Measurements from ENCODE around the gene PTPN14. TPM values are rescaled to one million over a fixed set of nuclear protein-coding genes. Genes with fewer than 3 reads are reported as not detected.

Gene PTPN14
- total RNA-seq, 1 experiment from 2014 or later = 37.5 TPM

DNA sequence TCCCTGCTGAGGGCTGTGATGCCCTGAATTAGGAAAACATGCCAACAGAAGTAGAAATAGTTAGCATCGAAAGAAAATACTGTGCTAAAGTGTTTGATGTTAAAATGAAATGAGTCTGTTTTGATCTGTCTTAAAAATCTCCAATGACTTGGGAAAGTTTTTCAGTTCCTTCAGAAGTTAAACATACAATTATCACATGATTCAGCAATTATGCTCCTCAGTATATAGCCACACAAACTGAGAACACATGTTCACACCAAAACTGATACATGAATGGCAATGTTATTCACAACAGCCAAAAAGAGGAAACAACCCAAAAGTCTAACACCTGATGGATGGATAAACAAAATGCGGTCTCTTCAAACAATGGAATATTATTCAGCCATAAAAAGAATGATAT is 130.6 kb downstream of the PTPN14 start:
- intact Hi-C loops (cut with micrococcal nuclease) = no loop called here
- BruUV-seq (replicated peaks) = no TSS peak
- DNase-seq (ENCODE audit: low read depth, low spot score) = no peak
- ATAC-seq = no peak
- Histone ChIP-seq H3K27ac (ENCODE audit: low read depth, low read length) (no peak overlapping the region), H3K36me3 (ENCODE audit: control insufficient read depth in 1 of 2, insufficient read depth in 2 of 2, low read length in 2 of 2) (no peaks in the 10 kb centered on the region), H3K79me2 (ENCODE audit: insufficient read depth, low read length) (peaks cover 6% of the 10 kb centered on the region; the same call in 1 of the 2 replicates), H3K4me2 (ENCODE audit: low read length) (no peak overlapping the region), H4K20me1 (ENCODE audit: insufficient read depth) (no peaks in the 10 kb centered on the region), H3K9ac (ENCODE audit: low read length) (no peak overlapping the region), H2AFZ (ENCODE audit: low read depth, low read length, poor library complexity, severe bottlenecking) (no peak overlapping the region), H3K27me3 (ENCODE audit: insufficient read depth, low read length) (no peaks in the 10 kb centered on the region), H3K4me1 (ENCODE audit: control insufficient read depth in 1 of 2, insufficient read depth in 2 of 2, low read length in 2 of 2) (peaks cover 5 to 12% of the 10 kb centered on the region in 2 experiments; a peak in 2 of 4 replicates), H3K4me3 (replicated peaks in 1 of 2; ENCODE audit: low read depth in 1 of 2, low read length in 2 of 2) (no peak overlapping the region), H3K9me2 (ENCODE audit: insufficient read depth) (no peaks in the 10 kb centered on the region), H3K9me3 (ENCODE audit: control insufficient read depth in 1 of 2, insufficient read depth in 1 of 2, low read depth in 1 of 2, low read length in 2 of 2) (no peaks in the 10 kb centered on the region)
- ChIA-PET POLR2A (no interaction called here), CTCF (no interaction called here), RAD21 (ENCODE audit: low non-redundant PET in 1 of 2, low total read pairs in 2 of 2, uncharacterized antibody in 2 of 2, unreplicated experiment in 2 of 2) (no interaction called here)
- TF ChIP-seq, protein P1, sequence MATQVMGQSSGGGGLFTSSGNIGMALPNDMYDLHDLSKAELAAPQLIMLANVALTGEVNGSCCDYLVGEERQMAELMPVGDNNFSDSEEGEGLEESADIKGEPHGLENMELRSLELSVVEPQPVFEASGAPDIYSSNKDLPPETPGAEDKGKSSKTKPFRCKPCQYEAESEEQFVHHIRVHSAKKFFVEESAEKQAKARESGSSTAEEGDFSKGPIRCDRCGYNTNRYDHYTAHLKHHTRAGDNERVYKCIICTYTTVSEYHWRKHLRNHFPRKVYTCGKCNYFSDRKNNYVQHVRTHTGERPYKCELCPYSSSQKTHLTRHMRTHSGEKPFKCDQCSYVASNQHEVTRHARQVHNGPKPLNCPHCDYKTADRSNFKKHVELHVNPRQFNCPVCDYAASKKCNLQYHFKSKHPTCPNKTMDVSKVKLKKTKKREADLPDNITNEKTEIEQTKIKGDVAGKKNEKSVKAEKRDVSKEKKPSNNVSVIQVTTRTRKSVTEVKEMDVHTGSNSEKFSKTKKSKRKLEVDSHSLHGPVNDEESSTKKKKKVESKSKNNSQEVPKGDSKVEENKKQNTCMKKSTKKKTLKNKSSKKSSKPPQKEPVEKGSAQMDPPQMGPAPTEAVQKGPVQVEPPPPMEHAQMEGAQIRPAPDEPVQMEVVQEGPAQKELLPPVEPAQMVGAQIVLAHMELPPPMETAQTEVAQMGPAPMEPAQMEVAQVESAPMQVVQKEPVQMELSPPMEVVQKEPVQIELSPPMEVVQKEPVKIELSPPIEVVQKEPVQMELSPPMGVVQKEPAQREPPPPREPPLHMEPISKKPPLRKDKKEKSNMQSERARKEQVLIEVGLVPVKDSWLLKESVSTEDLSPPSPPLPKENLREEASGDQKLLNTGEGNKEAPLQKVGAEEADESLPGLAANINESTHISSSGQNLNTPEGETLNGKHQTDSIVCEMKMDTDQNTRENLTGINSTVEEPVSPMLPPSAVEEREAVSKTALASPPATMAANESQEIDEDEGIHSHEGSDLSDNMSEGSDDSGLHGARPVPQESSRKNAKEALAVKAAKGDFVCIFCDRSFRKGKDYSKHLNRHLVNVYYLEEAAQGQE (IDR thresholded peaks at IDR 0.05; ENCODE audit: low read depth) = no peak

GRCh38 chr1:214420341-214420740 is 131.1 kb downstream of the PTPN14 start:
- H3K36me3 ChIP-seq (ENCODE audit: control insufficient read depth in 1 of 2, insufficient read depth in 2 of 2, low read length in 2 of 2) = no peaks in the 10 kb centered on the region
- H4K20me1 ChIP-seq (ENCODE audit: insufficient read depth) = peaks cover 1% of the 10 kb centered on the region; the same call in 1 of the 2 replicates
- H3K79me2 ChIP-seq (ENCODE audit: insufficient read depth, low read length) = peaks cover 7% of the 10 kb centered on the region; the same call in 1 of the 2 replicates
- H3K9ac ChIP-seq (ENCODE audit: low read length) = no peak overlapping the region
- H3K4me2 ChIP-seq (ENCODE audit: low read length) = no peak overlapping the region
- peaks cover 7 to 12% of the 10 kb centered on the region in 2 experiments; a peak in 3 of 4 replicates for H3K4me1 ChIP-seq (ENCODE audit: control insufficient read depth in 1 of 2, insufficient read depth in 2 of 2, low read length in 2 of 2)
- no peak for ATAC-seq
- H3K9me2 ChIP-seq (ENCODE audit: insufficient read depth) = no peaks in the 10 kb centered on the region
- no peak overlapping the region for H3K27ac ChIP-seq (ENCODE audit: low read depth, low read length)
- intact Hi-C loops (cut with micrococcal nuclease) = no loop called here
- no peaks in the 10 kb centered on the region for H3K9me3 ChIP-seq (ENCODE audit: control insufficient read depth in 1 of 2, insufficient read depth in 1 of 2, low read depth in 1 of 2, low read length in 2 of 2)
- ChIA-PET POLR2A (no interaction called here), CTCF (no interaction called here), RAD21 (ENCODE audit: low non-redundant PET in 1 of 2, low total read pairs in 2 of 2, uncharacterized antibody in 2 of 2, unreplicated experiment in 2 of 2) (no interaction called here)
- no peak overlapping the region for H3K4me3 ChIP-seq (replicated peaks in 1 of 2; ENCODE audit: low read depth in 1 of 2, low read length in 2 of 2)
- BruUV-seq (replicated peaks) = no TSS peak
- H3K27me3 ChIP-seq (ENCODE audit: insufficient read depth, low read length) = no peaks in the 10 kb centered on the region
- H2AFZ ChIP-seq (ENCODE audit: low read depth, low read length, poor library complexity, severe bottlenecking) = no peak overlapping the region
- no peak for DNase-seq (ENCODE audit: low read depth, low spot score)
- TF ChIP-seq JUND (IDR thresholded peaks at IDR 0.05) = no peak
- TF ChIP-seq ELF1 (IDR thresholded peaks at IDR 0.05; ENCODE audit: borderline replicate concordance, low read depth) = no peak
- TF ChIP-seq ATF3 (IDR thresholded peaks at IDR 0.05) = no peak
- no peak for TF ChIP-seq TCF7L2 (IDR thresholded peaks at IDR 0.05; ENCODE audit: borderline replicate concordance, extremely low read depth, insufficient read depth, insufficient read length)
- no peak for TF ChIP-seq EGR1 (IDR thresholded peaks at IDR 0.05; ENCODE audit: low read depth)
- TF ChIP-seq EZH2phosphoT487 (IDR thresholded peaks at IDR 0.05; ENCODE audit: borderline replicate concordance) = no peak
- no peak for TF ChIP-seq MAX (IDR thresholded peaks at IDR 0.05)
- TF ChIP-seq CBX3 (IDR thresholded peaks at IDR 0.05; ENCODE audit: low read depth) = no peak
- TF ChIP-seq CTCF (IDR thresholded peaks at IDR 0.05 in 2 of 3, conservative IDR thresholded peaks at IDR 0.05 in 1 of 3; ENCODE audit: borderline replicate concordance in 1 of 3, insufficient read depth in 1 of 3, low read depth in 2 of 3, low read length in 2 of 3) = no peak
- no peak for TF ChIP-seq FOSL1 (IDR thresholded peaks at IDR 0.05; ENCODE audit: low read depth)
- no peak for TF ChIP-seq SP1 (IDR thresholded peaks at IDR 0.05; ENCODE audit: low read depth)
- no peak for TF ChIP-seq YY1 (IDR thresholded peaks at IDR 0.05; ENCODE audit: extremely low read depth, insufficient replicate concordance, low read depth, low read length)
- no peak for TF ChIP-seq CEBPB (IDR thresholded peaks at IDR 0.05; ENCODE audit: low read depth)
- TF ChIP-seq POLR2AphosphoS5 (IDR thresholded peaks at IDR 0.05; ENCODE audit: low read depth, low read length) = no peak
- TF ChIP-seq SRF (IDR thresholded peaks at IDR 0.05; ENCODE audit: low read depth) = no peak
- no peak for TF ChIP-seq SIN3A (IDR thresholded peaks at IDR 0.05; ENCODE audit: low read depth)
